Measurements from ENCODE around the gene PCNX3.

PCNX3 gene

DNA sequence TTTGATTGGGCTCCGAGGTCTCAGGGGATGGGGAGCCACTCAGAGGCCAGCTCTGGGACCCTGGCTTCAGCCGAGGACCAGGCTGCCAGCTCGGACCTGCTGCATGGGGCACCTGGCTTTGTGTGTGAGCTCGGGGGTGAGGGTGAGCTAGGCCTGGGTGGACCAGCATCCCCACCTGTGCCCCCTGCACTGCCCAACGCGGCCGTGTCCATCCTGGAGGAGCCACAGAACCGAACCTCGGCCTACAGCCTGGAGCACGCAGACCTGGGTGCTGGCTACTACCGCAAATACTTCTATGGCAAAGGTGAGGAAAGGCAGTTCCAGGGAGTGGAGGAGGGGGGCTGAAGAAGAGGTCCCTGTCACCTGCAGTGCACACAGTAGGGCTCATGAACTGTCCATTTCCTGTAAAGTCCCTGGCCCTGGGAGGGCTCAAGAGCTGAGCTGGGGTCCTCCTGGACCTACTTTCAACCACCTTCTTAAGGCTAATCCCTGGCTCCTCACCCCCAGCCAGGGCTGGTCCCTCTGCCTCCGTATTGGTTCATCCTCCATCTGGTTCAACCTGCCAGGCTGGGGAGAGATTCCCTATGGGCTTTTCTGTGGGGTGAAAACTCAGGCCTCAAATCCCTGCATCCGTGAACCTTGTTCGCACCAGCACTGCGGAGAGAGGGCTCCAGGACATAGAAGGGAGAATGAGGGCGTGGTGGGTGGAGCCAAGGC, 25.9 kb downstream of the PCNX3 start:
- no peak for DNase-seq

DNA sequence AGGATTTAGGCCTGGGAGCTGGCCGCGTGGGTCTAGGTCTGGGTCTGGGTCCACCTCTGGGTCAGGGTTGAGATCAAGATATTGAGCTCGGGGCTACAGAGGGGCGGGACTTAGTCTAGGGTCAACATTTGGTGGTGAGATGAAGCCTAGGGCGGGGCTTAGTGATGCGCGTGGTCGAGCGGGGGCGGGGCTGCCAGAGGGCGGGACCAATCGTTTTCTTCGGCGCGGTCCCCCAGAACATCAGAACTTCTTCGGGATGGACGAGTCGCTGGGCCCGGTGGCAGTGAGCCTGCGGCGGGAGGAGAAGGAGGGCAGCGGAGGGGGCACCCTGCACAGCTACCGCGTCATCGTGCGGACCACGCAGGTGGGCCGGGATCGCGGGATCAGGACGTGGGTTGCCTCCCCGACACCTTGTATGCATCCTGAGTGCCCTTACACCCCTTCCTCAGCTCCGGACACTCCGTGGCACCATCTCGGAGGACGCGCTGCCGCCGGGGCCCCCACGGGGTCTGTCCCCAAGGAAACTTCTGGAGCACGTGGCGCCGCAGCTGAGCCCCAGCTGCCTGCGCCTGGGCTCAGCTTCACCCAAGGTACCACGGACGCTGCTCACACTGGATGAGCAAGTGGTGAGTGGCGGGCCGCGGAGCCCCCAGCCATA, 26.6 kb downstream of the PCNX3 start:
- DNase-seq = no peak

- no peak for DNase-seq
Observed at GRCh38 chr11:65643971-65644370, 28.4 kb downstream of the PCNX3 start.

DNA sequence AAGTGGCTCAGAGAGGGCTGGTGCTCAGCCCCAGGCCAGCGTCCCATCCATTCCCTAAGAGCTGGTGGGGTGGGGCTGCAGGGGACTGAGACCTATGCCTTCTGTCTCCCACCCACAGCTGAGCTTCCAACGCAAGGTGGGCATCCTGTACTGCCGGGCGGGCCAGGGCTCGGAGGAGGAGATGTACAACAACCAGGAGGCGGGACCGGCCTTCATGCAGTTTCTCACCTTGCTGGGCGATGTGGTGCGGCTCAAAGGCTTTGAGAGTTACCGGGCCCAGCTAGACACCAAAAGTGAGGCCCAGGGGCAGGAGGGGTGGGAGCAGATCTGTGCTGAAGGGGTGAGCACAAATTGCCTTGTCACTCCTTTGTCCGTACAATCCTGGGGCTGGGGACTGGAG, 29.3 kb downstream of the PCNX3 start:
- no peak for DNase-seq

- no peak for DNase-seq
Observed at GRCh38 chr11:65645710-65646109, 30.1 kb downstream of the PCNX3 start.

GRCh38 chr11:65646288-65646957, 30.8 kb downstream of the PCNX3 start:
- no peak for DNase-seq

GRCh38 chr11:65646958-65647701, 31.6 kb downstream of the PCNX3 start:
- peak; percentile 18 for DNase-seq

GRCh38 chr11:65648997-65649493, 33.5 kb downstream of the PCNX3 start:
- no peak for DNase-seq

DNA sequence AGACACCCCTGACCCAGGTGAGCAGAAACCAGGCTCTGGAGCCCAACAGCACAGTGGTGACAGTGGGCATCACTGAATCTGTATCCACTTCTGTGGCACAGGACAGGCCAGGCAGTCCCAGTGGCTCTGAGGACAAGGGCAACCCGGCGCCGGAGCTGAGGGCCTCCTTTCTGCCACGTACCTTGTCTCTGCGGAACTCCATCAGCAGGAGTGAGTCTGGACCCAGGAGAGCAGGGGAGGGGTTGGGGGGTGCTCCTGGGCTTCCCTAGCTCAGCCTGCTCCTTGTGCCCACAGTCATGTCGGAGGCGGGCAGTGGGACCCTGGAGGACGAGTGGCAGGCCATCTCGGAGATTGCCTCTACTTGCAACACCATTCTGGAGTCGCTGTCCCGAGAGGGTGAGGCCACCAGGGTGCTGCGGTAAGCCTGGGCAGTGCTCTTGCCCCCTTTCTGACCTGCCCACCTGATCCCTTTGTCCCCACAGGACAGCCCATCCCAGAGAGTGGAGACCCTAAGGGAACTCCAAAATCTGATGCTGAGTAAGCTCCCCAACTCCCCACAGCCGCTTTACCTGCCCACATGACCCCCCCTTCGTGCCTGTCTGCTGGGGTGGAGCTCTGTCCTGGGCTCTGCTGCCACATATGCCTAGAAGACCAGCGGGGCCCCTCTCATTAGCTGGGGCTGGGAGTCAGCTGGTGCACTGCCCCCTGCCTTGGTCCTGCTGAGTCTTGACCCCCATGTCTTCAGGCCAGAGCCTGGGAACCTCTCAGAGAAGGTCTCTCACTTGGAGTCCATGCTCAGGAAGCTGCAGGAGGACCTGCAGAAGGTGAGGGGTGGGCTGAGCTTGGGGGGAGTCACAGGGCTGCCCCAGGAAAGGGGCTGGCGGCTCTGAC, 34.3 kb downstream of the PCNX3 start:
- no peak for DNase-seq

GRCh38 chr11:65650547-65651338, 35.2 kb downstream of the PCNX3 start:
- DNase-seq = no peak

- no peak for DNase-seq
Observed at GRCh38 chr11:65651339-65651588, 35.7 kb downstream of the PCNX3 start.

DNA sequence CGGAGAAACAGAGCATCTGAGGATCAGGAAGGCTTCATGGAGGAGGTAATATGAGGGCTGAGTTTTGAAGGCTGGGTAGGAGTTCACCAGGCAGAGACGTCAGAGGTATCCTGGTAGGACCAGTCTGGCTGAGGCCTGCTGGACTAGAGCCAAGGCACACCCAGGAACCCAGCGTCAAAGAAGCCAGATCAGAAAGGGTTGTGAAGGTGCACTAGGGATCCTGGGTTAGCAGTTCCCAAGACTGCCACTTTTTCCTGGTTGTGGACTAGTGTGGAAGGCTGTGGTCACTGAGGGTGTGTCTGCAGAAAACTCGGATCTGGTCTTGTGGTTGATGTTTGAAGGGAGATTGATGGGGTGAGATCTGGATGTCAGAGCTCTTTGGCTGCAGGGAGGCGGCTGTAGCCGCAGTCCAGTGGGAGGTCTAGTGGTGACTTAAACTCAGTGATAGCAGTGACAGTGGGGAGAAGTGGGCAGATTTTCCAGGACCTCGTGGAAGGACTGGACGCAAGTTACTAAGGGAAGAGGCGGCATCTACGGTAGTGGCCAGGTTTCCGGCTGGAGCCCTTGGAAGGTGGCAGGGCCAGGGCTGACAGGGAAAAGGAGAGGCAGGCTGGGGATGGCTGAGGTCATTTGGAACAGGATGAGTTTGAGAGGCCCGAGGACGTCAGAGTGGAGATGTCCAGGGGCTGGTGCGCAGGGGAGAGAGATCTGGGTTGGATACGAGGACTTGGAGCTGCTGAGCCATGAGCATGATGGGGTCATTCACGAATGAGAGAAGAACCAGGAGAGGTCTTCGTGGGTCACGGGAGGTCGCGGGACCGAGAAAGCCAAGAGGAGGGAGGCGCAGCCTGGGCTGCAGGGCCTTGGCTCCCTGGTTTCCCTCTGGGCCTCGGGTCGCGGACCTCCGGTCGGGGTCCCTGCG, 36.3 kb downstream of the PCNX3 start:
- no peak for DNase-seq

DNA sequence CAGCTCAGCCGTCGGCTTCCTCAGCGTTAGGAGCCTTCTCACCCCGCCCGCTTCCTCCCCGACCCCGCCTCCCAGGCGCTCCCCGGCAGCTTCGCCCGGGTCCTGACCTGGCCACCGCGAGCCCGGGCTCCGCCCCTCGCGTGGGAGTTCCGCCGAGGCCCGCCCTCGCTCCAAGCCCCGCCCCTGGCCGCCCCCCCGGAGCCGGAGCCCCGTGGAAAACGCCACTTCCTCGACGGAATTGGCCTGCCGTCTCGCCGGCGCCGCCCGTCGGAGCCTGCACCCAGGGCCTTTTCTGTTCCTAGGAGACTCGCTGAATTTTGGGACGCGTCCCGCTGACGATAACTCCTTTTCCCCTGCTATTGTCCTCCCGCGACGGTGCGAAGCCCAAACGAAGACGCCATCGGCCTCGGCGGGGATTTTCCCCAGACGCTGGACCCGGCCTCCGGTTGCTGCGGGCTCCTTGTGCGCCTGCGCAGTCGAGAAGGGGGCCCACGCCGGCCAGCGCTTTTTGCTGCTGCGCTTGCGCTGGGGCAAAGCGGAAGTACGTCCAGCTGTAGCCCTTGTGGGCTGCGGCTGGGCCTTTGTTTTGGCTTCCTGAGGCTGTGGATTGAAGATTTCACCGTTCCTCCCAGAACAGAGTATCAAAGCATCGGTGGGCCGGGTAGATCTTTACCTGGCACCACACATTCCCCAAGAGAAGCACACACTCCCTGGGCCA, 37.1 kb downstream of the PCNX3 start:
- DNase-seq = peak; percentile 86

DNA sequence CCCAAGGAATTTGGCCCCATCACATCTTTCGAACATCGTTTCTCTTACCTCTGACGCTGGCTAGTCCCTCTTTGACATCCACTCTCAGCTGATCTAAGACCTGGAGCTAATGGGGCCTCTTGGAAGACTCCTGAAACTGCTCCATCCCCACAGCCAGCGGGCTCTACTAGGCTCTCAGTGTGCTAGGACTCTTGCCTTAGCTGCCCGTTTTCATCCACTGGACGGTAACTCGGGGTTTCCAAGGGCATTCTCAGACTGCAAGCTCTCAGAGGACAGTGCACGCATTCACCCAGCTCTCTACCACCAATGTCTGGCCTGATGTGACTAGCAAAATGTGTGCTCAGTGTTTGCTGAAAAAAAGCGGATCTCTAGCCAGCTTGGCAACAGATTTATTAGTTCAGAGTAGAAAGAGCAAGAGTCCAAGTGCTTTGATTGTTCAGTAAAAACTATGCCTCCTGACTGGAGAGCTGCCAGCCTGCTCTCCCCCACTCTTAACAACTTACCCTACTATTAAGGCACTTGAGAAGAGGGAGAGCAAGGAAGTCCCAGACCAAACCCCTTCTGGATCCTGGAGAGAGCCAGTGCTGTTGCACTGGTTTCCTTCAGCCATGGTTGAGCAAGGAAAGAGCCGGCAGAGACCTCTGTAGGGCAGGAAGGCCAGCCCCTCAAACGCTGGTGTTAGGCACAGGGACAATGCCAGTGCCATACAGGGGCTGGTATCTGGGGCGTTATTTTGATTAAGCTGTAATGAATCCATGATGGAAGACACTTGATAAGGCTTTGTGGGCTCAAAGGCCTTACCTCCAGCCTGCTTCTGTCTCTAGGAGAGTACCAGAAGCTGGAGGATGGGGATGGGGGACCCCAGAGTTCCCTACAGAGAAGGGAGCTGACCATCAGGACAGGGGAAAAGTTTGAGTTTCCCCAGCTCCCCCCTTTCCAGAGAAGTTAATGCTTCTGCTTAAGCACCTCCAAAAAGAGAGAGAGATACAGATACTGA, 38.0 kb downstream of the PCNX3 start:
- DNase-seq = no peak

- no peak for DNase-seq
Observed at GRCh38 chr11:65654375-65655349, 39.1 kb downstream of the PCNX3 start.

DNA sequence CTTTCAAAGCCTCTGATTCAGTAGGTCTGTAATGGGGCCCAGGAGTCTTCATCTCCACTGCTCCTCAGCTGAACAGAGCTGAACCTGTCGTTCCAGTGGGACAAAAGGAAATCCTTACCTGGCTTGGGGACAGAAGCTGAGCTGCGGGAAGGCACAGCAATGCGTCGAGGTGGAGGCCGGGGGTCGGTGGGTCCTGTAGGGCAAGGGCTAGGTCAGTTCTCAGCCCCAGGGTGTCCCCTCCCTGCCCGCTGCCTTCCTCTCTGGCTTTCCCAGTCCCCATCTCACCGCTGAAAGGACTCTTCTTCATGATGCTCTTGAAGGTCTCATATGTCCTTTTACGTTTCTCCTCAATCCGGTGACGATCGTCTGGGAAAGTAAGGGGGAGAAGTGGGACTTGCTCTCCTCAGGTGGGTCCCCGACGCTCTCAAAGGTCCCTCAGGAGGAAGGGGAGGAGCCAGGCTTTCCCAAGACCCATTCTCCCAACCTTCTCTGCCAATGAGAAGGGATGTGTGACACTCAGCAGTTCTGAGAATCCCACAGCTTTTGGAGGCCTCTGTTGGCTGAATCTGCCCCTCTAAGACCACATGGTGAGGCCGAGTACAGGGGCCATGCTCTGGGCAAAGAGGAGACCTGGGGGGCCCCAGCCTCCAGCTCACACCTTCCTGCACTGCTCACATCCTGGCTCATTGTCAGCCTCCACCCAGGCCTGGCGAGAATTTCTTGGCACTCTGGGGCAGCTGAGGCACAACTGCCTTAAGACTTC, 40.2 kb downstream of the PCNX3 start:
- no peak for DNase-seq
